Stomach (tissue), 9 donors: ENCODE results near the gene GPR151. TPM values are rescaled to one million over a fixed set of nuclear protein-coding genes. Genes with fewer than 3 reads are reported as not detected.

ENCODE experiments used
- DNase-seq, 2 donors: peaks; one replicate each; pipeline versions ENCODE4 v3.0.0 to v3.0.0-alpha.2; 2013 to 2019
- H3K27ac ChIP-seq, 5 donors: fragments of 200-600 bp in 4 of 5; sonication (generic) in 4 of 5; one replicate each; pipeline ENCODE4 v1.5.1; 2013 to 2019; ENCODE audit warnings: mild to moderate bottlenecking in 1 of 5, moderate library complexity in 1 of 5
- H3K27me3 ChIP-seq, 3 donors: fragments of 200-600 bp; sonication (generic); one replicate each; pipeline ENCODE4 v1.5.1; 2017 to 2019; ENCODE audit warnings: mixed run types in 1 of 3
- H3K36me3 ChIP-seq, 4 donors: fragments of 200-600 bp; sonication (generic); 1 replicate in 3 of 4; 2 replicates in 1 of 4; pipeline ENCODE4 v1.5.1; 2016 to 2019
- H3K4me1 ChIP-seq, 4 donors: fragments of 200-600 bp; sonication (generic); one replicate each; pipeline ENCODE4 v1.5.1; 2016 to 2019
- H3K4me3 ChIP-seq, 4 donors: fragments of 200-600 bp; sonication (generic) in 3 of 4; one replicate each; pipeline ENCODE4 v1.5.1; 2016 to 2019; ENCODE audit warnings: mild to moderate bottlenecking in 1 of 4
- H3K9me3 ChIP-seq, 4 donors: fragments of 200-600 bp; sonication (generic); one replicate each; pipeline ENCODE4 v1.5.1; 2016 to 2019
- EP300 ChIP-seq: sonication (generic); formaldehyde crosslinking; IDR thresholded peaks from one replicate; pipeline ENCODE4 v1.6.1; 2017; ENCODE audit warnings: antibody characterized with exemption
- POLR2A ChIP-seq, 4 donors: fragments of 450-650 bp; IDR thresholded peaks; one replicate each; pipeline ENCODE4 v1.6.1; 2016; ENCODE audit warnings: antibody characterized with exemption in 4 of 4, control low read depth in 2 of 4, mild to moderate bottlenecking in 1 of 4, moderate library complexity in 1 of 4
- POLR2AphosphoS5 ChIP-seq, 3 donors: sonication (generic); formaldehyde crosslinking; IDR thresholded peaks; one replicate each; pipeline ENCODE4 v1.6.1; 2016; ENCODE audit warnings: antibody characterized with exemption in 3 of 3
- WGBS, 5 donors: extraction: QIAGEN DNeasy Blood & Tissue Kit in 3 of 5; methylation state at CpG; one replicate each; pipeline versions ENCODE4 v1.1.5 to v1.1.7; 2013 to 2018; 5-methylcytosine and 5-hydroxymethylcytosine counted together
- intact Hi-C: fragments of 100-400 bp; cut with DNase I; formaldehyde crosslinking; loops from one replicate; pipeline ENCODE4 v1.15.1; 2023; ENCODE audit warnings: low total_unique reads
- polyA plus RNA-seq, 3 donors: library from polyadenylated mRNA; stranded (reverse); fragments of 200-250 nt; gene quantifications; one replicate each; pipeline ENCODE4 v1.2.3, GENCODE V29; 2013
- total RNA-seq, 5 donors: library from RNA; depleted of rRNA; stranded (reverse); fragments of >200 nt; gene quantifications; one replicate each; pipeline versions ENCODE4 v1.1.0 to v1.2.3, GENCODE V29; 2014 to 2016
- TF ChIP-seq, protein P1 (sequence below), 7 experiments: fragments of 450-650 bp in 4 of 7; fragments of 200-600 bp in 3 of 7; sonication (generic) in 3 of 7; IDR thresholded peaks; one replicate each; pipeline ENCODE4 v1.5.1; 2016 to 2019; ENCODE audit warnings: antibody characterized with exemption in 7 of 7, control low read depth in 2 of 7, mild to moderate bottlenecking in 1 of 7
- donor health status: healthy with polysubstance abuse.
- donor health status: Bipolar disorder and iron deficiency.
- donor health status: healthy.

Gene GPR151
- total and polyA plus RNA-seq, 8 donors = not detected

DNA sequence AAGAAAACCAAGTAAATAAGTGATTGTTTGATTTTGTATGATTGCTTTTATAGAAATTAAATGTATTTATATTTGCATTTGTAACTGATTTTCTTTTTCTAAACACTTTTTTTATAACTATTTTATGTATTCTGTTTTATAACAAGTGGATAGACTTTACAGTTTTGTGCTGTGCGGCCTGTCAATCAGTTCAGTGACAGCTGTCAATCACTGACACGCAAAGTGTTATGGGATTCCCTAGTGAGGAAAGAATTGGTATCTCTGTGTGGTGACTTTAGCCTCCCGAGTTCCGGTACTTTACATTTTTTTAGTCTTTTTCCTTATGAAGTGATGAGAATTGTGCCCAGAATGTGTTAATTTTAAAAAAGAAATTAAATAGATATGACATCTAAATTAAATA is 16.3 kb downstream of the GPR151 start:
- DNase-seq = no peak
- Histone ChIP-seq H3K4me3 (no peak overlapping the region), H3K4me1 (no peaks in the 10 kb centered on the region), H3K9me3 (no peaks in the 10 kb centered on the region), H3K27me3 (no peaks in the 10 kb centered on the region), H3K27ac (no peak overlapping the region), H3K36me3 (peaks cover 0 to 53% (median 44%) of the 10 kb centered on the region in 4 donors)
- intact Hi-C loops = no loop called here
- 95 to 99% (median 97%) methylated on average over 4 of the region's 4 CpGs for WGBS, 5 donors
- TF ChIP-seq, protein P1, sequence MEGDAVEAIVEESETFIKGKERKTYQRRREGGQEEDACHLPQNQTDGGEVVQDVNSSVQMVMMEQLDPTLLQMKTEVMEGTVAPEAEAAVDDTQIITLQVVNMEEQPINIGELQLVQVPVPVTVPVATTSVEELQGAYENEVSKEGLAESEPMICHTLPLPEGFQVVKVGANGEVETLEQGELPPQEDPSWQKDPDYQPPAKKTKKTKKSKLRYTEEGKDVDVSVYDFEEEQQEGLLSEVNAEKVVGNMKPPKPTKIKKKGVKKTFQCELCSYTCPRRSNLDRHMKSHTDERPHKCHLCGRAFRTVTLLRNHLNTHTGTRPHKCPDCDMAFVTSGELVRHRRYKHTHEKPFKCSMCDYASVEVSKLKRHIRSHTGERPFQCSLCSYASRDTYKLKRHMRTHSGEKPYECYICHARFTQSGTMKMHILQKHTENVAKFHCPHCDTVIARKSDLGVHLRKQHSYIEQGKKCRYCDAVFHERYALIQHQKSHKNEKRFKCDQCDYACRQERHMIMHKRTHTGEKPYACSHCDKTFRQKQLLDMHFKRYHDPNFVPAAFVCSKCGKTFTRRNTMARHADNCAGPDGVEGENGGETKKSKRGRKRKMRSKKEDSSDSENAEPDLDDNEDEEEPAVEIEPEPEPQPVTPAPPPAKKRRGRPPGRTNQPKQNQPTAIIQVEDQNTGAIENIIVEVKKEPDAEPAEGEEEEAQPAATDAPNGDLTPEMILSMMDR (IDR thresholded peaks at IDR 0.05) = no peak

DNA sequence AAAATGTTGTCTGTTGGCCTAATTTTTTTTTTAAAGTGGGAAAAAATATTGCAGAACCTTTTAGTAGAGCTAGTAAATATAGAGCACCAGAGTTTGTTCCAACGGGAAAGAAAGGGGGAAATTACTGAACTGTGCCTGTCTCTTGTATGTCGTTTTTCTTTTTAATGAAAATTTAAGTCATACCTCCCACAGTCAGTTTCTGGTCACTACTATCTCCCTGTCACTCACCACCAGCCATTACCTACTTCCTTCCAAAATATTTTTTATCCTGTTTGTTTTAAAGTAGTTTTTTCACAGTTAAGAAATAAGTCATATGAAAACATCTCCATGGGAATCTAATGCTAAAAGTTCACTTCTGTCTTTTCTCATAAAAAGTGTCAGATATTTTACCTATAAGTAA is 21.3 kb downstream of the GPR151 start:
- no peaks in the 10 kb centered on the region for H3K27me3 ChIP-seq
- H3K36me3 ChIP-seq = peaks cover 0 to 63% (median 46%) of the 10 kb centered on the region in 4 donors
- no peak overlapping the region for H3K27ac ChIP-seq
- H3K4me1 ChIP-seq = no peaks in the 10 kb centered on the region
- intact Hi-C loops = no loop called here
- DNase-seq = no peak
- TF ChIP-seq EP300 = no peak
- TF ChIP-seq POLR2A (IDR thresholded peaks at IDR 0.05) = no peak
- TF ChIP-seq, protein P1 (IDR thresholded peaks at IDR 0.05) = no peak
- no peak for TF ChIP-seq POLR2AphosphoS5 (IDR thresholded peaks at IDR 0.05)
- no peak overlapping the region for H3K4me3 ChIP-seq
- 76 to 89% (median 83%) methylated on average over 2 of the region's 2 CpGs for WGBS, 5 donors
- H3K9me3 ChIP-seq = no peaks in the 10 kb centered on the region

DNA sequence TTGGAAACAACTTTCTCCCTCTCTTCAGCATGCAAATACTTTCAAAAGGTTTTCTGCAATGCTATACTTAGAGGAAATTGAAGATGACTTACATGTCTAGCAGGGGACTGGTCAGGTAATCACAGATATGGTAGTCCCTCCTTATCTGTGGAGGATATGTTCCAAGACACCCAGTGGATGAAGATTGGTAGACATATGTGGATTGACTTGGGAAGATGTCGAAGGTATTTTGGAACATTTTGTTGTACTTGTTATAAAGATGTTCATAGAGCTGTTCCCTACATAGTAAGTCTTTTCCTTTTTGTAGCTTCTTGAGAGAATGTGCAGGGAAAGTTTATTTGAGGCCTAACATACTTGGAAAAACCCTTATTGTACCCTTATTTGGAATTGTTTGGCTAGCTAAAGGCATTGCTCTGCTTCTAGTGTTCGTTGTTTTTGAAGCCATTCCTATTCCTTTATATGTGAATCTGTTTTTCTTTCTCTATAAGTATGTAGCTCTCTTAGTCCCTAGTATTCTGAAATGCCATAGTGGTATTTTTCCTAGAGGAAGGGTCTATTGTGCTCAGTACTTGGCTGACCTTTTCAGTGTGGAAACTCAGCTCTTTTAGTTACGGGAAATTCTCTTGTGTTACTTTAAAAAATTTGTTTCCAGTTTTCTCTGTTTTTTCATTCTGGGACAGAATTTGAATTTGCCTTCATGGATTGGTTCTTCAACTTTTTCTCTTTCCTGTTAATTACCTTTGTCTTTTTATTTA is 25.7 kb downstream of the GPR151 start:
- H3K36me3 ChIP-seq = peaks cover 6 to 73% (median 60%) of the 10 kb centered on the region in 4 donors
- intact Hi-C loops = no loop called here
- DNase-seq = no peak
- no peak overlapping the region for H3K4me3 ChIP-seq
- no peaks in the 10 kb centered on the region for H3K27me3 ChIP-seq
- no peaks in the 10 kb centered on the region for H3K9me3 ChIP-seq
- no peak for TF ChIP-seq EP300
- no peak for TF ChIP-seq POLR2AphosphoS5 (IDR thresholded peaks at IDR 0.05)
- TF ChIP-seq, protein P1 (IDR thresholded peaks at IDR 0.05) = no peak
- no peak for TF ChIP-seq POLR2A (IDR thresholded peaks at IDR 0.05)
- no peak overlapping the region for H3K27ac ChIP-seq
- WGBS, 5 donors = 59 to 93% (median 86%) methylated on average over 3 of the region's 3 CpGs
- H3K4me1 ChIP-seq = no peaks in the 10 kb centered on the region

DNA sequence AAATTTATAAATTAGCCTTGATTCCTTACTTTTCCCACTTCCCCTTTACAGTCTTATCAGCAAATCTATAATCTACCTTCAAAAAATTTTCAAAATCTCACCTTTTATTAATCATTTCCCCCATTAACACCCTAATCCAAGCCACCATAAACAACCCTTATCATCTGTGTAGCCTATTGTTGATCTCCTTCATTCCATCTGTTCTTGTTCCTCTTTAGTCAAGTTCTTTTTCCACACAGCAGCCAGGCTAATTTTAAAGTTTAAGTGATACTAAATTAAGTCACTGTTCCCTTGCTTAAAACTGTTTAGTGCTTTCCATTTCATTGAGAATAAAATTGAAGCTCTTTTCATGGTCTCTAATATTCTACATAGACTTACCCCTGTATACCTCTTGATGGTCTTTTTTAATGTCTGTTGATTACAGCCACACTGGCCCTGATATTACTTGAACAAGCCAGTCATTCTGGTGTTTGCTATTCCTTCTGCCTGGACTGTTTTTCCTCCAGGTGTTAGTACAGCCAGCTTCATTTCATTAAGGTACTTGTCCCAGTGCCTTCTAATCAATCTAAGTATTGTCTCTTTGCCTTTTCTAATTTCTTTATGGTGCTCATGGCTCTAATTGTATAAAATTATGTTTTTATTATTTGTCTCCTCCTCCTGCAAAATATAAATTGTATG is 31.1 kb downstream of the GPR151 start:
- H3K4me1 ChIP-seq = no peaks in the 10 kb centered on the region
- no peak overlapping the region for H3K27ac ChIP-seq
- no peak overlapping the region for H3K4me3 ChIP-seq
- no peaks in the 10 kb centered on the region for H3K27me3 ChIP-seq
- no peaks in the 10 kb centered on the region for H3K9me3 ChIP-seq
- no peak for DNase-seq
- peaks cover 17 to 90% (median 89%) of the 10 kb centered on the region in 4 donors for H3K36me3 ChIP-seq
- TF ChIP-seq POLR2AphosphoS5 (IDR thresholded peaks at IDR 0.05) = no peak
- no peak for TF ChIP-seq EP300
- TF ChIP-seq, protein P1 (IDR thresholded peaks at IDR 0.05) = no peak
- intact Hi-C loops = no loop called here
